Astrocyte of the cerebellum (primary cell): ENCODE measurements around the gene ABAT.

Experiments
- DNase-seq: peaks from one replicate; pipeline ENCODE4 v3.0.0-alpha.2; 2011; ENCODE audit warnings: low read depth
- H3K4me3 ChIP-seq: 2 replicates; pipeline ENCODE4 v1.5.1; 2011; ENCODE audit warnings: mild to moderate bottlenecking, low read depth, low read length, moderate library complexity
- in situ Hi-C: cut with HindIII; loops from 2 replicates; pipeline ENCODE4 v1.10.0; 2017; ENCODE audit warnings: low sequenced_read_pairs
- TF ChIP-seq, protein P1 (sequence below): IDR thresholded peaks from 2 replicates; pipeline ENCODE4 v1.5.1; 2012; ENCODE audit warnings: low read length, low read depth, moderate library complexity, mild to moderate bottlenecking; ENCODE audit errors: missing control alignments

ABAT gene

DNA sequence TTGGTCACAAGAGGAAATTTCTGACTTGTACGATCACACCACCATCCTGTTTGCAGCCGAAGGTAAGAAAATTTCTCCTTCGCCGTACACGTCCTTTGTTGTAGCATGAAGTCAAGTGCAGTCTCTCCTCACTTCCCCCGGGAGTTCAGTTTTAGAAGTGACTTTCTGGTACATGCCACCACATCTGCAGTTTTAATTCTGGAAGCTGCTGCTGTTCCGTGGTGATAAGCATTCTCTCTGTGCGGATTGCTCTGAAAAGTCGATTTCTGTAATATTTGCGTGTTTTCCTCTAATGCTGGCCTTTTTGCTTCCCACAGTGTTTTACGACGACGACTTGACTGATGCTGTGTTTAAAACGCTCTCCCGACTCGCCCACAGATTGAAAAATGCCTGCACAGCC is 32.3 kb upstream of the ABAT start:
- H3K4me3 ChIP-seq, result no peak overlapping the region
- in situ Hi-C loops, result no loop called here
- TF ChIP-seq, protein P1, sequence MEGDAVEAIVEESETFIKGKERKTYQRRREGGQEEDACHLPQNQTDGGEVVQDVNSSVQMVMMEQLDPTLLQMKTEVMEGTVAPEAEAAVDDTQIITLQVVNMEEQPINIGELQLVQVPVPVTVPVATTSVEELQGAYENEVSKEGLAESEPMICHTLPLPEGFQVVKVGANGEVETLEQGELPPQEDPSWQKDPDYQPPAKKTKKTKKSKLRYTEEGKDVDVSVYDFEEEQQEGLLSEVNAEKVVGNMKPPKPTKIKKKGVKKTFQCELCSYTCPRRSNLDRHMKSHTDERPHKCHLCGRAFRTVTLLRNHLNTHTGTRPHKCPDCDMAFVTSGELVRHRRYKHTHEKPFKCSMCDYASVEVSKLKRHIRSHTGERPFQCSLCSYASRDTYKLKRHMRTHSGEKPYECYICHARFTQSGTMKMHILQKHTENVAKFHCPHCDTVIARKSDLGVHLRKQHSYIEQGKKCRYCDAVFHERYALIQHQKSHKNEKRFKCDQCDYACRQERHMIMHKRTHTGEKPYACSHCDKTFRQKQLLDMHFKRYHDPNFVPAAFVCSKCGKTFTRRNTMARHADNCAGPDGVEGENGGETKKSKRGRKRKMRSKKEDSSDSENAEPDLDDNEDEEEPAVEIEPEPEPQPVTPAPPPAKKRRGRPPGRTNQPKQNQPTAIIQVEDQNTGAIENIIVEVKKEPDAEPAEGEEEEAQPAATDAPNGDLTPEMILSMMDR, result no peak
- no peak for DNase-seq

DNA sequence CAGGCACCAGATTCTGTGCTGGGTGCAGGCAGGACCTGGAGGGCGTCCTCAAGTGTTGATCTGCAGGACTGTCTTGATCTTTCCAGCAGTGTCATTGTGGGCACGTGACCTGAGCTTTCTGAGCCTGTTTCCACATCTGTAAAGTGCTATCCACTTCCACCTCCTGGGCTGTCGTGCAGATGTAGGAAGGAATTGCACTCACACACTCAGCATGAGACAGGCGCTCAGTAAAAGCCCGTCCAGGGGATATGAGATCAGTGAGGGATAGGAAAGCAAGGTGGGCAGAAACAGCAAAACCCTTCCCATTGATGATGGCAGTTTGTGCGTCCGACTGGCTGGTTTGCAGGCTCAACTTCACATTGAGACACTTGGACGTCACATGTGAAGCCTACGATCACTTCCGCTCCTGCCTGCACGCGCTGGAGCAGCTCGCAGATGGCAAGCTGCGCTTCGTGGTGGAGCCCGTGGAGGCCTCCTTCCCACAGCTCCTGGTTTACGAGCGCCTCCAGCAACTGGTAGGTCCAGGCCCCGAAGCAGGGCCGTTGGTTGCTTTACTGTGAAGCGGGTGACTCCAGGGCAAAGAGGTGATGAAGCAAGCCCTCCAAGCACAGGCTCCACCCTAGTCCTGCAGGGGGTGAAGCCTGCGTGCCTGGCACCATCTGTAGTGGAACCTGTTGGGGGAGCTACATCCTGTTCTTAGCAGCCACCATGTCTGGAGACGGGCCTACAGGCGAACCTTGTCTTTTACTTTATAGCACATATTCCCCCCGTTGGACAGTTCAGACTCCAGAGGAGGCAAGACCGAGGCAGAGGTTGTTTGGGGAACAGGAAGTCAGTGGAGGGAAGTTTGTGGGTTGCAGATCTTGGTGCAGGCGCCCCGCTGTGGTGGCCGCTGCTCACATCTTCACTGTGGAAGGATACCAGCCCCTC is 29.9 kb upstream of the ABAT start:
- TF ChIP-seq, protein P1, result no peak
- no peak overlapping the region for H3K4me3 ChIP-seq
- in situ Hi-C loops, result no loop called here
- no peak for DNase-seq

DNA sequence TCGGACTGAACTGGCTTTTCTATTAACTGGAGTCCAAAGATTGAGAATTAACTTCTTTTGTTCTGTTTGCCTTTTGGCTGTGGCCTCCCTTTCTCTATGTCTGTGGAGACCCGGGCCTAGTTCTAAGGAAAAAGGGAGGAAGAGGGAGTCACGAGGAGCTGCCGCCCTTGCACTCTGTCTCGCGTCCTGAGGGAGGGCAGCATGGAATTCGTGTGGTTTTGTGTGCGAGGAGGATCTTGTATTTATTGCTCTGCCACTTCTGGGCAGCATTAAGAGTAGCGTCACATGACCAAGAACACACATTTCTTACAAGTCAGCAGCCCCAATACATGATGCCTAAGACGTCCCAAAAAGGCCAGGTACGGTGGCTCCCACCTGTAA is 29.3 kb upstream of the ABAT start:
- no peak overlapping the region for H3K4me3 ChIP-seq
- no peak for DNase-seq
- TF ChIP-seq, protein P1, result no peak
- in situ Hi-C loops, result no loop called here

DNA sequence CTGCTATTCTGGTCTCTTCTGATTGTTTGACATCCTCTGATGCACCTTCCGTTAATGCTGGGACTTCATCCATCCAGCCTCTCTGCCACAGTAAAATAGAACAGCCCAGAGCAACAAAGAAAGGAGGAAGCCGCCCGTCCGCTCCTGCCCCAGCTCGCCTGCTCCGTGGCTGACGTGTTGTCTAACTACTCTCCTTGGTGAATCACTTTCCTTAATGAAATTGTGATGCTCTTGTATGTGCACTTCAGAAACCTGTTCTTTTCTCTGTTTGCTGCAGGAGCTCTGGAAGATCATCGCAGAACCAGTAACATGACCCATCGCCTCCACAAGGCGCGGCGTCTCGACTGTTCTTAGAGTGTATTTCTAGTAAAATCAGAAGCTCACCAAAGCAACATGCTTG is 28.6 kb upstream of the ABAT start:
- TF ChIP-seq, protein P1, result no peak
- in situ Hi-C loops, result no loop called here
- H3K4me3 ChIP-seq, result no peak overlapping the region
- no peak for DNase-seq

DNA sequence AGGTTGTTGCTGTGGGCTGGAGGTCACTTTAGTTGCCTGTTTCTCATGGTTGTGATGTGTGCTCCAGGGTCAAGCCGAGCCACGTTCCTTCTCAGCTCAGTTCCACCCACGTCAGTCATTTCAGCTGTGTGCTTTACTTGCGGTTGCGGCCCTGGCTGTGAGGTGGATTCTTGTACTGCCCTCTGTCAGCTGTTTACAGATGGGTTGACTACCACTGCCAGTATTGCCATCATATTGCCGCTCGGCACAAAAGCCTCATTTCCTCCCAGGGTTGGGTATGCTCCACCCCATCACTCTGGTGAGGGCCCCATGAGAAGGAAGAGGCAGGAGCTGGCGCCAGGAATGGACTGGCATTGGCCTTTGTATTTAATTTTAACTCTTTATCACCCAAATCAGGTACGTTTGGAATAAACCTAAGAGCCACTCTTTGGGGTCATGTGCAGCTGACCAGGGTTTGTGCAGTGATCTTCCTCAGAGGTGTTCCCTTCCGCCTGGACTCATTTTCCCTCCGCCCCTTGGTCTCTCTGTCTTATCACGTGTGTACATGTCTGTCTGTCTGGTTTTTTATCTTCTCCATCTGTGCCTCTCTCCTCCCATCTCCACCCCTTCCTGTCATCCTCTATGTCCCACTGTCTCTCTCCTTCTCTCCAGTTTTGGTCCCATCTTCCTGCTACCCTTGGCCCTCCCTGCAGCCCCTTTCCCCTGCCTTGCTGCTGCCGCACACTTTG is 27.9 kb upstream of the ABAT start:
- no peak for DNase-seq
- TF ChIP-seq, protein P1, result no peak
- in situ Hi-C loops, result no loop called here
- no peak overlapping the region for H3K4me3 ChIP-seq

DNA sequence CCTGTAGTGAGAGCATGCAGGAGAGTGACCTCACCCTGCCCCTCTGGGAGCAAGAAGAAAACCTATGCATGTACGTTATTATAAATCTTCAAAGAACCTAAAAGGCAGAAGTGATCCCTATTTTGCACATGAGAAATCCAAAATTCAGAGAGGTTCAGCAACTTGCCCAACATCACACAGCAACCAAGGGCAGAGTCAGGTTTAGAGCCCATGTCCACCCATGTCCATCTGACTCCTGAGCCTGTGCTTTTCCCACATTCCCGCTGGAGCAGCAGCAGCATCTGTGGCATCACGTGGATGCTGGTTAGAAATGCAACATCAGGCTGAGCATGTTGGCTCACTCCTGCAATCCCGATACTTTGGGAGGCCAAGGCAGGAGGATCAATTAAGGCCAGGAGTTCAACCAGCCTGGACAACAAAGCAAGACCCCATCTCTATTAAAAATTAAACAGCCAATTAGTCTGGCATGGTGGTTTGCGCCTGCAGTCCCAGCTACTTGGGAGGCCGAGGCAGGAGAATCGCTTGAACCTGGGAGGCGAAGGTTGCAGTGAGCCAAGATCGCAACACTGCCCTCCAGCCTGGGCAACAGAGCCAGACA is 26.6 kb upstream of the ABAT start:
- TF ChIP-seq, protein P1, result no peak
- in situ Hi-C loops, result no loop called here
- DNase-seq, result no peak
- no peak overlapping the region for H3K4me3 ChIP-seq
